Mesenchymal stem cell (in vitro differentiated cells and primary cell): ENCODE results near the gene SLC39A8.
"Not testable (repeated sequence)": the region's sequence is repeated elsewhere in the genome, so short reads cannot be mapped to it uniquely, and the experiment has no call there.

Experiments
- DNase-seq: peaks from one replicate; pipeline ENCODE4 v3.0.0-alpha.2; 2013
- H2AFZ ChIP-seq: one replicate; pipeline ENCODE4 v1.6.1; 2013; ENCODE audit warnings: low read depth, mild to moderate bottlenecking, control low read depth, inconsistent platforms, low read length, moderate library complexity
- H2AK5ac ChIP-seq: 2 replicates; pipeline ENCODE4 v1.6.1; 2013; ENCODE audit warnings: low read length, moderate library complexity, mild to moderate bottlenecking, inconsistent platforms; ENCODE audit not compliant: severe bottlenecking
- H2BK120ac ChIP-seq: one replicate; pipeline ENCODE4 v1.6.1; 2013; ENCODE audit warnings: low read depth, mild to moderate bottlenecking, inconsistent platforms, low read length, moderate library complexity
- H2BK12ac ChIP-seq, 2 experiments: one replicate each; pipeline ENCODE4 v1.6.1; 2013; ENCODE audit warnings: inconsistent platforms in 2 of 2, low read length in 2 of 2, mild to moderate bottlenecking in 2 of 2, moderate library complexity in 2 of 2, control low read depth in 1 of 2
- H2BK15ac ChIP-seq: one replicate; pipeline ENCODE4 v1.6.1; 2013; ENCODE audit warnings: mild to moderate bottlenecking, low read depth, inconsistent platforms; ENCODE audit not compliant: poor library complexity, severe bottlenecking
- H2BK5ac ChIP-seq: 2 replicates; pipeline ENCODE4 v1.6.1; 2013; ENCODE audit warnings: low read depth, mild to moderate bottlenecking, low read length, control low read depth, inconsistent platforms; ENCODE audit not compliant: poor library complexity, severe bottlenecking
- H3K14ac ChIP-seq, 2 experiments: one replicate each; pipeline ENCODE4 v1.6.1; 2013; ENCODE audit warnings: inconsistent platforms in 2 of 2, low read length in 2 of 2, control low read depth in 1 of 2, mild to moderate bottlenecking in 1 of 2, moderate library complexity in 1 of 2
- H3K18ac ChIP-seq, 2 experiments: one replicate each; pipeline ENCODE4 v1.6.1; 2013; ENCODE audit warnings: inconsistent platforms in 2 of 2, low read length in 2 of 2, control low read depth in 1 of 2, low read depth in 1 of 2, mild to moderate bottlenecking in 1 of 2
- H3K23ac ChIP-seq, 2 experiments: one replicate each; pipeline ENCODE4 v1.6.1; 2013; ENCODE audit warnings: inconsistent platforms in 2 of 2, low read length in 2 of 2, mild to moderate bottlenecking in 2 of 2, moderate library complexity in 2 of 2, control low read depth in 1 of 2
- H3K27ac ChIP-seq: 2 replicates; pipeline ENCODE4 v1.5.1; 2013; ENCODE audit warnings: mild to moderate bottlenecking, moderate library complexity, low read length, control low read depth, inconsistent platforms; ENCODE audit not compliant: poor library complexity, severe bottlenecking
- H3K27me3 ChIP-seq, 2 experiments: 2 replicates each; pipeline versions ENCODE4 v1.6.1 to v1.7.0; 2013; ENCODE audit warnings: low read length in 2 of 2, mild to moderate bottlenecking in 2 of 2, moderate library complexity in 2 of 2, control low read depth in 1 of 2, inconsistent platforms in 1 of 2; ENCODE audit not compliant: control insufficient read depth in 1 of 2, insufficient read depth in 1 of 2
- H3K36me3 ChIP-seq, 2 experiments: 2 replicates each; pipeline versions ENCODE4 v1.6.1 to v1.7.0; 2013; ENCODE audit warnings: low read length in 2 of 2, control low read depth in 1 of 2, inconsistent platforms in 1 of 2, low read depth in 1 of 2, mild to moderate bottlenecking in 1 of 2; ENCODE audit not compliant: insufficient read depth in 2 of 2, control insufficient read depth in 1 of 2
- H3K4ac ChIP-seq, 2 experiments: one replicate each; pipeline ENCODE4 v1.6.1; 2013; ENCODE audit warnings: inconsistent platforms in 2 of 2, low read length in 2 of 2, mild to moderate bottlenecking in 2 of 2, moderate library complexity in 2 of 2, control low read depth in 1 of 2, low read depth in 1 of 2
- H3K4me1 ChIP-seq: 2 replicates; pipeline ENCODE4 v1.6.1; 2013; ENCODE audit warnings: low read depth, low read length, control low read depth; ENCODE audit not compliant: control insufficient read depth, insufficient read depth
- H3K4me2 ChIP-seq: 2 replicates; pipeline ENCODE4 v1.6.1; 2013; ENCODE audit warnings: low read length, mild to moderate bottlenecking, inconsistent platforms; ENCODE audit not compliant: poor library complexity, severe bottlenecking
- H3K4me3 ChIP-seq, 2 experiments: 2 replicates each; pipeline versions ENCODE4 v1.5.1 to v1.7.0; 2013; ENCODE audit warnings: low read length in 2 of 2, mild to moderate bottlenecking in 2 of 2, control low read depth in 1 of 2, low read depth in 1 of 2; ENCODE audit not compliant: insufficient read depth in 1 of 2
- H3K79me1 ChIP-seq: replicated peaks from 2 replicates; pipeline ENCODE4 v1.6.1; 2013; ENCODE audit warnings: mild to moderate bottlenecking, control low read depth, low read length, inconsistent platforms; ENCODE audit not compliant: poor library complexity, severe bottlenecking
- H3K9ac ChIP-seq: 2 replicates; pipeline ENCODE4 v1.7.0; 2013; ENCODE audit warnings: mild to moderate bottlenecking, low read length, moderate library complexity
- H3K9me3 ChIP-seq: 2 replicates; pipeline ENCODE4 v1.7.0; 2013; ENCODE audit warnings: mild to moderate bottlenecking, low read length; ENCODE audit not compliant: control insufficient read depth
- H4K8ac ChIP-seq: one replicate; pipeline ENCODE4 v1.6.1; 2013; ENCODE audit warnings: inconsistent platforms, mild to moderate bottlenecking, low read length, moderate library complexity
- H4K91ac ChIP-seq: one replicate; pipeline ENCODE4 v1.6.1; 2013; ENCODE audit warnings: mild to moderate bottlenecking, low read length, inconsistent platforms
- WGBS: methylation state at CpG from one replicate; pipeline ENCODE4 v1.1.7; 2013; ENCODE audit warnings: mixed read lengths; 5-methylcytosine and 5-hydroxymethylcytosine counted together

The SLC39A8 gene

GRCh38 chr4:102285831-102286230 lies 59.5 kb downstream of the SLC39A8 start:
- H3K4me3 ChIP-seq: no peak overlapping the region
- H3K4ac ChIP-seq: no peak overlapping the region
- H3K27me3 ChIP-seq: no peaks in the 10 kb centered on the region

GRCh38 chr4:102281171-102281839 lies 64.0 kb downstream of the SLC39A8 start:
- no peaks in the 10 kb centered on the region for H3K36me3 ChIP-seq
- 93% methylated on average over 4 of the region's 4 CpGs for WGBS
- H3K14ac ChIP-seq: no peak overlapping the region
- no peak overlapping the region for H2BK12ac ChIP-seq
- no peak overlapping the region for H3K9ac ChIP-seq
- no peak overlapping the region for H3K4ac ChIP-seq
- H3K27ac ChIP-seq: no peak overlapping the region
- H4K91ac ChIP-seq: no peak overlapping the region
- no peak overlapping the region for H2BK5ac ChIP-seq
- no peak for DNase-seq
- no peak overlapping the region for H3K23ac ChIP-seq
- no peak overlapping the region for H2BK120ac ChIP-seq
- no peak overlapping the region for H3K4me2 ChIP-seq
- H3K79me1 ChIP-seq: no peaks in the 10 kb centered on the region
- no peaks in the 10 kb centered on the region for H3K27me3 ChIP-seq
- H2BK15ac ChIP-seq: no peak overlapping the region
- no peak overlapping the region for H2AK5ac ChIP-seq
- H4K8ac ChIP-seq: no peak overlapping the region
- no peak overlapping the region for H3K4me3 ChIP-seq
- H3K9me3 ChIP-seq: no peaks in the 10 kb centered on the region
- no peaks in the 10 kb centered on the region for H3K4me1 ChIP-seq
- no peak overlapping the region for H3K18ac ChIP-seq
- H2AFZ ChIP-seq: no peak overlapping the region

More at GRCh38 chr4:102285831-102286230, 59.5 kb downstream of the SLC39A8 start:
- H2BK5ac ChIP-seq: no peak overlapping the region
- no peak overlapping the region for H3K14ac ChIP-seq
- no peak overlapping the region for H3K23ac ChIP-seq
- no peak overlapping the region for H2BK12ac ChIP-seq
- no peak overlapping the region for H2BK15ac ChIP-seq
- H3K9me3 ChIP-seq: no peaks in the 10 kb centered on the region
- no peak overlapping the region for H3K27ac ChIP-seq
- H2BK120ac ChIP-seq: no peak overlapping the region
- H4K8ac ChIP-seq: no peak overlapping the region
- H3K4me2 ChIP-seq: no peak overlapping the region
- no peak overlapping the region for H4K91ac ChIP-seq
- no peak overlapping the region for H2AK5ac ChIP-seq
- no peak overlapping the region for H2AFZ ChIP-seq
- H3K18ac ChIP-seq: no peak overlapping the region
- no peaks in the 10 kb centered on the region for H3K36me3 ChIP-seq
- no peak for DNase-seq
- no peaks in the 10 kb centered on the region for H3K4me1 ChIP-seq
- H3K9ac ChIP-seq: no peak overlapping the region
- no peaks in the 10 kb centered on the region for H3K79me1 ChIP-seq

- not testable (repeated sequence) for H3K27me3 ChIP-seq, H4K91ac ChIP-seq, H3K4me1 ChIP-seq, H3K4ac ChIP-seq, H3K9me3 ChIP-seq, H2AK5ac ChIP-seq, H3K36me3 ChIP-seq, H3K27ac ChIP-seq, H4K8ac ChIP-seq, H3K23ac ChIP-seq, H3K4me3 ChIP-seq, H3K4me2 ChIP-seq, H2BK120ac ChIP-seq, H2BK5ac ChIP-seq, H2BK12ac ChIP-seq, H3K14ac ChIP-seq, H2AFZ ChIP-seq, H2BK15ac ChIP-seq, H3K18ac ChIP-seq, DNase-seq, H3K9ac ChIP-seq, H3K79me1 ChIP-seq
- 93% methylated on average over 9 of the region's 9 CpGs for WGBS
These were observed 72.0 kb downstream of the SLC39A8 start for GRCh38 chr4:102273317-102273716.

- Histone ChIP-seq H3K36me3 (peaks cover 0 to 4% of the 10 kb centered on the region in 2 experiments), H3K4me2 (no peak overlapping the region), H4K91ac (no peak overlapping the region), H3K4me3 (no peak overlapping the region), H4K8ac (no peak overlapping the region), H2AFZ (no peak overlapping the region), H3K4me1 (peaks cover 2% of the 10 kb centered on the region), H3K27me3 (no peaks in the 10 kb centered on the region), H2BK5ac (no peak overlapping the region), H2AK5ac (no peak overlapping the region), H3K14ac (no peak overlapping the region), H3K9me3 (no peaks in the 10 kb centered on the region), H3K23ac (no peak overlapping the region), H2BK120ac (no peak overlapping the region), H2BK12ac (no peak overlapping the region), H3K9ac (no peak overlapping the region), H3K4ac (no peak overlapping the region), H3K18ac (no peak overlapping the region), H2BK15ac (no peak overlapping the region), H3K79me1 (no peaks in the 10 kb centered on the region), H3K27ac (no peak overlapping the region)
- WGBS: 98% methylated on average over 5 of the region's 8 CpGs
- no peak for DNase-seq
These were observed 73.0 kb downstream of the SLC39A8 start for GRCh38 chr4:102272318-102272717.
